Activated CD4-positive, alpha-beta T cell treated with anti-CD3 and anti-CD28 coated beads, Interleukin-2, amount 10 ng/mL, durations not matched to agents 24 days and 14 days (primary cell): Measurements from ENCODE around the gene RPL5. TPM values are rescaled to one million over a fixed set of nuclear protein-coding genes. Genes with fewer than 3 reads are reported as not detected.
"Not testable (repeated sequence)": the region's sequence is repeated elsewhere in the genome, so short reads cannot be mapped to it uniquely, and the experiment has no call there.

ENCODE experiments used
- DNase-seq: peaks from one replicate; pipeline ENCODE4 v3.0.0; 2022
- H3K27ac Mint-ChIP-seq: one replicate; pipeline ENCODE4 v1.8.0; 2022; ENCODE audit warnings: mild to moderate bottlenecking, mixed read lengths
- H3K27me3 Mint-ChIP-seq: one replicate; pipeline ENCODE4 v1.8.0; 2022; ENCODE audit warnings: mixed read lengths
- H3K36me3 Mint-ChIP-seq: one replicate; pipeline ENCODE4 v1.8.0; 2022; ENCODE audit warnings: low read depth, mild to moderate bottlenecking, mixed read lengths
- H3K4me1 Mint-ChIP-seq: one replicate; pipeline ENCODE4 v1.8.0; 2021; ENCODE audit warnings: mixed read lengths
- H3K4me3 Mint-ChIP-seq: one replicate; pipeline ENCODE4 v1.8.0; 2022; ENCODE audit warnings: mild to moderate bottlenecking, moderate library complexity, mixed read lengths
- H3K9me3 Mint-ChIP-seq: one replicate; pipeline ENCODE4 v1.8.0; 2021; ENCODE audit warnings: mixed read lengths
- intact Hi-C: fragments of 100-400 bp; cut with micrococcal nuclease; formaldehyde crosslinking; loops from one replicate; pipeline ENCODE4 v1.15.1; 2023
- total RNA-seq: library from RNA; stranded (reverse); gene quantifications from 2 replicates; pipeline ENCODE4 v1.2.3, GENCODE V29; 2022

The RPL5 gene
- 1,231 and 1,282 TPM in 2 replicates for total RNA-seq

DNA sequence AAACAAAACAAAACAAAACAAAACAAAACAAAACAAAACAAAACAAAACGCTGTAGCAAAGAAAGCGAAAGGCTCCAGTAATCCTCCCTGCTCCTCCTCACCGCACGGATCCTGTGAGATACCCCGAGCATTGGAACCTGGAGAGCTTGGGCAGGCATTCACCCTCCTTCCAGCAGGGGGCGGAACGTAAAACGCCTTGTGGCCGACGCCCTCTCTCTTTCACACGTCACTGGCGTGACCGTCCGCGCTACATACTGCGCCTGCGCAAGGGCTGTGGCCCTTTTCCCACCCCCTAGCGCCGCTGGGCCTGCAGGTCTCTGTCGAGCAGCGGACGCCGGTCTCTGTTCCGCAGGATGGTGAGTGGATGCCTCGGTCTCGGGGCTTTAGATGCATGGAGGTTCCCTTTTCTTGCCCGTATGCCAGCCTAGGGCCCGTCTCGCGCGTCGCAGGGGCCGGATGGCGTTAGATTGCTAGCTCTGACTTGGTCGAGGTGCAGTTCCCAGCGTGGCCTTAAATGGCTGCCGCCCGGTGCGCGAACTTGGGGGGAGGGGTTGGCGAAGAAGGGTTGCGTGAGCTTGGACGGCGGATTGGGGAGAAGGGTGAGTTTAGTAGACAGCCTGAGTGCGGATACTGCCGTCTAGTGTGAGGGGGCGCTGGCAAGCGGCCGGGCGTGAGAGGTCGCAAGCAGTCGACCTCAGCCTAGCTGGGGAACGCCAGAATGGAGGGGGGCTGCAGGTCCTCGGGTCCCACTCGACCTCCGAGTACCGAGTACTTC is at the start of gene RPL5:
TSS of gene RPL5 (plus strand) at position 279 of the 775 bp plus-strand sequence. CDS start at position 354, 75 bp downstream.
- no peaks in the 10 kb centered on the region for H3K9me3 Mint-ChIP-seq
- H3K4me3 Mint-ChIP-seq, result peak within 1 kb of the TSS; percentile 99
- H3K4me1 Mint-ChIP-seq, result peaks cover 43% of the 10 kb centered on the region
- H3K36me3 Mint-ChIP-seq, result peaks cover 52% of the 10 kb centered on the region
- H3K27ac Mint-ChIP-seq, result peak within 1 kb of the TSS; percentile 98
- intact Hi-C loops, result loop anchor here (1.0 to 5.0 kb wide), 7 partner anchors 247 to 1810 kb away; partner anchors contain the start of genes CCDC18, DR1, GCLM and GLMN
- DNase-seq, result peak; percentile 99
- peaks cover 2% of the 10 kb centered on the region for H3K27me3 Mint-ChIP-seq

DNA sequence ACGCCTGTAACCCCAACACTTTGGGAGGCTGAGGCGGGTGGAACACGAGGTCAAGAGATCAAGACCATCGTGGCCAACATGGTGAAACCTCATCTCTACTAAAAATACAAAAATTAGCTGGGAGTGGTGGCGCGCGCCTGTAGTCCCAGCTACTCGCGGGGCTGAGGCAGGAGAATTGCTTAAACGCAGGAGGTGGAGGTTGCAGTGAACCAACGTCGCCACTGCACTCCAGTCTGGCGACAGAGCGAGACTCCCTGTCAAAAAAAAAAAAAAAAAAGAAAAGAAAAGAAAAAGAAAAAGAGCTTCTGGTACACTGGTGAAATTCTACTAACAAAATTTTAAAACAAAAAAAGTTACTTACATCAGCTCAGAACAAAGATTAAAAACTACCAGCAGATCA is 48.3 kb upstream of the RPL5 start:
- intact Hi-C loops, result not testable (repeated sequence)

GRCh38 chr1:92784021-92784638 is 47.7 kb upstream of the RPL5 start:
- Mint-ChIP-seq H3K27ac (peak overlapping the region; percentile 4), H3K4me3 (peak overlapping the region; percentile 69), H3K27me3 (peaks cover 74% of the 10 kb centered on the region), H3K9me3 (peaks cover 3% of the 10 kb centered on the region), H3K36me3 (no peaks in the 10 kb centered on the region), H3K4me1 (peaks cover 16% of the 10 kb centered on the region)
- intact Hi-C loops, result no loop called here
- peak; percentile 84 for DNase-seq

More for the DNA sequence above, 48.3 kb upstream of the RPL5 start:
- not testable (repeated sequence) for H3K36me3 Mint-ChIP-seq, H3K27ac Mint-ChIP-seq, H3K9me3 Mint-ChIP-seq, DNase-seq
- H3K27me3 Mint-ChIP-seq, result peaks cover 75% of the 10 kb centered on the region
- H3K4me3 Mint-ChIP-seq, result peak overlapping the region; percentile 69
- peaks cover 16% of the 10 kb centered on the region for H3K4me1 Mint-ChIP-seq

- H3K36me3 Mint-ChIP-seq, result no peaks in the 10 kb centered on the region
- H3K4me1 Mint-ChIP-seq, result peaks cover 16% of the 10 kb centered on the region
- H3K9me3 Mint-ChIP-seq, result peaks cover 3% of the 10 kb centered on the region
- peak within 1 kb of the TSS; percentile 4 for H3K27ac Mint-ChIP-seq
- peak; percentile 80 for DNase-seq
- H3K4me3 Mint-ChIP-seq, result peak within 1 kb of the TSS; percentile 77
- peaks cover 75% of the 10 kb centered on the region for H3K27me3 Mint-ChIP-seq
- intact Hi-C loops, result no loop called here
Measured at GRCh38 chr1:92784639-92785500, 47.0 kb upstream of the RPL5 start, which contains the start of gene EVI5. TSS of gene EVI5 (minus strand) at chr1:92785108. CDS start at chr1:92736546, 48,562 bp downstream.

GRCh38 chr1:92786111-92786901 is 45.5 kb upstream of the RPL5 start:
- intact Hi-C loops, result no loop called here

GRCh38 chr1:92790081-92790480 is 41.8 kb upstream of the RPL5 start:
- H3K4me3 Mint-ChIP-seq, result no peak overlapping the region
- H3K27me3 Mint-ChIP-seq, result peaks cover 82% of the 10 kb centered on the region
- DNase-seq, result no peak
- H3K9me3 Mint-ChIP-seq, result peaks cover 3% of the 10 kb centered on the region
- H3K4me1 Mint-ChIP-seq, result peaks cover 8% of the 10 kb centered on the region
- H3K36me3 Mint-ChIP-seq, result no peaks in the 10 kb centered on the region
- no peak overlapping the region for H3K27ac Mint-ChIP-seq
- intact Hi-C loops, result no loop called here

More at GRCh38 chr1:92786111-92786901, 45.5 kb upstream of the RPL5 start:
- Mint-ChIP-seq H3K36me3 (no peaks in the 10 kb centered on the region), H3K4me1 (peaks cover 16% of the 10 kb centered on the region), H3K9me3 (peaks cover 3% of the 10 kb centered on the region), H3K4me3 (no peak overlapping the region), H3K27ac (no peak overlapping the region), H3K27me3 (peaks cover 74% of the 10 kb centered on the region)
- DNase-seq, result no peak

DNA sequence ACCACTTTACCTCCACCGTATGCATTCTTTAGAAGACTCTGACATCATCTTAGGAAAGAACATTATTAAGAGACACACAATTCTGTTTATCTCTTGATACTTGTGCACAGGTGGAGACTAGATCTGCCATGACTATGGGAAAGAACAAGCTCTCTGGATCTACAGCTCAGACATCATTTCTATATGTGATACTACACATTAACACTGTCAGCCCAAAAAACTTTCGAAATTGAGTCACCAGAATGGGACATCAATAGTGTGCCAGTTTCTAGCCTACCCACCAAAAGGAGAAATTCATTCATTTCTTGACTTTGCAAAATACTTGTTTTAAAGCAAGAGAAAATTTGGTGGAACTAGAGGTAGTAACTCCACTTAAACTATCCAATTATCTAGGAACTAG is 41.0 kb upstream of the RPL5 start:
- Mint-ChIP-seq H3K36me3 (no peaks in the 10 kb centered on the region), H3K27ac (no peak overlapping the region), H3K4me1 (peaks cover 4% of the 10 kb centered on the region), H3K27me3 (peaks cover 78% of the 10 kb centered on the region), H3K4me3 (no peak overlapping the region), H3K9me3 (no peaks in the 10 kb centered on the region)
- intact Hi-C loops, result no loop called here
- no peak for DNase-seq

DNA sequence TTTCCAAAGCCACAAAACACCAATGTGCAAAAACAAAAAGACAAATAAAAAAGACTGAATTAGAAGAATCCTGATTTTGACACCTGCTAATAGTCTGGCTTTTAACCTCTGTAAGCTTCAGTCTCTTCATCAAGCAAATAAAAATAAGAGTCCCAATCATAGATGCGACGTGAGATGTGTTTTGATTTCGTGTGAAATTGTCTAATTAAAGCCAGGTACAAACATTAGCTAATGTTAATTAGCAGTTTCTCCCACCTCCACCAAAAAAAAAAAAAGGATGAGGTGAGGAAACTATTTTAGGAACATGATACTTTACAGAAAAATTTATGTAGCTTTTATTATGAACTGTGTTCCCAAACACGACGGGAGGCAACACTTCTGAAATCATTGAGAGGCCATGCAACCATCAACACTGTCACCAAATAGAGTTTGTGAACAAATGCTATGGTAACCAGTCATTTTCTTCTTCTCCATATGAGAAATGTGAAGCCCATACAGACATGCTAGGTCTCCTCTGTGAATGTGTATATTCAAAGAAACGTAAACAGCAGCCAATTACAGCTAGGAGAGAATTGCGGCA is 40.3 kb upstream of the RPL5 start:
- H3K36me3 Mint-ChIP-seq, result no peaks in the 10 kb centered on the region
- H3K27me3 Mint-ChIP-seq, result peaks cover 76% of the 10 kb centered on the region
- no peaks in the 10 kb centered on the region for H3K9me3 Mint-ChIP-seq
- H3K4me1 Mint-ChIP-seq, result peaks cover 1% of the 10 kb centered on the region
- H3K27ac Mint-ChIP-seq, result no peak overlapping the region
- intact Hi-C loops, result no loop called here
- H3K4me3 Mint-ChIP-seq, result no peak overlapping the region
- no peak for DNase-seq

- Mint-ChIP-seq H3K4me3 (no peak overlapping the region), H3K9me3 (no peaks in the 10 kb centered on the region), H3K27ac (no peak overlapping the region), H3K36me3 (no peaks in the 10 kb centered on the region), H3K4me1 (no peaks in the 10 kb centered on the region), H3K27me3 (peaks cover 76% of the 10 kb centered on the region)
- intact Hi-C loops, result no loop called here
- no peak for DNase-seq
Measured at GRCh38 chr1:92792340-92792782, 39.5 kb upstream of the RPL5 start.

DNA sequence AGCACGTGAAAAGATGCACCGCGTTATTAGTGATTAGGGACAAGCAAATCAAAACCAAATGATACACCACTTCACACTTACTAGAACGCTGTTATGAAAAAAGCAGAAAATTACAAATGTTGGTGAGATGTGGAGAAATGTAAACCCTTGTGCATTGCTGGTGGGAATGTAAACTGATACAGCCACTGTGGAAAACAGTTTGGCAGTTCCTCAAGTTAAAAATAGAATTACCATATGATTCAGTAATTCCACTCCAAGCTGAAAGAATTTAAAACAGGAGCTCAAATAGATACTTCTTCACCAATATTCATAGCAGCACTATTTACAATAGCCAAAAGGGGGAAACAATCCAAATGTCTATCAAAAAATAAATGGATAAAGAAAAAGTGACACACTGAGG is 36.7 kb upstream of the RPL5 start:
- H3K4me1 Mint-ChIP-seq, result no peaks in the 10 kb centered on the region
- H3K27ac Mint-ChIP-seq, result no peak overlapping the region
- no peak overlapping the region for H3K4me3 Mint-ChIP-seq
- no peaks in the 10 kb centered on the region for H3K36me3 Mint-ChIP-seq
- H3K27me3 Mint-ChIP-seq, result peaks cover 65% of the 10 kb centered on the region
- no peak for DNase-seq
- no peaks in the 10 kb centered on the region for H3K9me3 Mint-ChIP-seq
- intact Hi-C loops, result no loop called here

DNA sequence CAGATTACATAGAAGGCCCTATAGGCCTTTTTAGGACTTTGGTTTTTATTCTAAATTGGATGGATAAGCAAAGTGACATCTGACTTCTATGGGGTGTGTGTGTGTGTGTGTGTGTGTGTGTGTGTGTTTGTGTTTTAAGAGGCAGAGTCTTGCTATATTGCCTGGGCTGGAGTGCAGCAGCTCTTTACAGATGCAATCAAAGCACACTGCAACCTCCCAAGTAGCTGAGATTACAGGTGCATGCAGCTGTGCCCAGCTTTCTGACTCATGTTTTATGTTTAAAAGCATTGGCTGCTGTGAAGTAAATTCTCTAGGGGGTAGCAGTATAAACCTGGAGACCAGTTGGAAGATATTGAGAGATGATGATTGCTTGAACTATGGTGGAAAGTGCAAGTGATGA is 34.5 kb upstream of the RPL5 start:
- no peaks in the 10 kb centered on the region for H3K9me3 Mint-ChIP-seq
- intact Hi-C loops, result no loop called here
- no peaks in the 10 kb centered on the region for H3K36me3 Mint-ChIP-seq
- H3K4me1 Mint-ChIP-seq, result no peaks in the 10 kb centered on the region
- no peak overlapping the region for H3K4me3 Mint-ChIP-seq
- no peak overlapping the region for H3K27ac Mint-ChIP-seq
- H3K27me3 Mint-ChIP-seq, result peaks cover 52% of the 10 kb centered on the region
- DNase-seq, result no peak

DNA sequence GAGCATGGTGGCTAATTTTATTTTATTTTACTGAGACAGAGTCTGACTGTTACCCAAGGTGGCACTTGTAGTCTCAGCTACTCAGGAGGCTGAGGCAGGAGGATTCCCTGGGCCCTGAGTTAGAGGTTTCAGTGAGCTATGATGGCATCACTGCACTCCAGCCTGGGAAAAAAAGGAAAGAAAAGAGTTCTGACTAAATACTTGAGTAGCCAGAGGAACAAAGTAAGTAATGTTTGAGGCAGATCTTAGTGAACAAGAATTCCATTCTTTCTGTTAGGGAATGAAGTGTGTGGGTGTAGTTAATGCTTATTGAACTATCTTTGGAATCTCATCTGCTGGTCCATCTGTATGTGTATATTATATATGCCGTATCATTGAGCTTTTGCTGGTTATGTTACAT is 33.9 kb upstream of the RPL5 start:
- Mint-ChIP-seq H3K4me1 (no peaks in the 10 kb centered on the region), H3K27me3 (peaks cover 46% of the 10 kb centered on the region), H3K36me3 (no peaks in the 10 kb centered on the region), H3K9me3 (no peaks in the 10 kb centered on the region), H3K4me3 (no peak overlapping the region), H3K27ac (no peak overlapping the region)
- DNase-seq, result no peak
- intact Hi-C loops, result no loop called here
